Vagina (tissue), 2 donors: ENCODE measurements around the gene DAB1.

Source experiments
- CTCF ChIP-seq, 3 experiments: fragments of 450-650 bp in 2 of 3; fragments of 200-600 bp in 1 of 3; sonication (generic) in 1 of 3; IDR thresholded peaks; one replicate each; pipeline ENCODE4 v1.5.1; 2017 to 2019; ENCODE audit warnings: antibody characterized with exemption in 3 of 3, mild to moderate bottlenecking in 2 of 3, moderate library complexity in 2 of 3
- POLR2A ChIP-seq, 2 donors: fragments of 450-650 bp; IDR thresholded peaks; one replicate each; pipeline ENCODE4 v1.6.1; 2017; ENCODE audit warnings: antibody characterized with exemption in 2 of 2, mild to moderate bottlenecking in 2 of 2, moderate library complexity in 2 of 2
- POLR2AphosphoS5 ChIP-seq, 2 donors: sonication (generic); formaldehyde crosslinking; IDR thresholded peaks; one replicate each; pipeline ENCODE4 v1.9.0; 2017; ENCODE audit warnings: antibody characterized with exemption in 2 of 2, mild to moderate bottlenecking in 2 of 2, low read depth in 1 of 2; ENCODE audit not compliant: insufficient read depth in 1 of 2

DNA sequence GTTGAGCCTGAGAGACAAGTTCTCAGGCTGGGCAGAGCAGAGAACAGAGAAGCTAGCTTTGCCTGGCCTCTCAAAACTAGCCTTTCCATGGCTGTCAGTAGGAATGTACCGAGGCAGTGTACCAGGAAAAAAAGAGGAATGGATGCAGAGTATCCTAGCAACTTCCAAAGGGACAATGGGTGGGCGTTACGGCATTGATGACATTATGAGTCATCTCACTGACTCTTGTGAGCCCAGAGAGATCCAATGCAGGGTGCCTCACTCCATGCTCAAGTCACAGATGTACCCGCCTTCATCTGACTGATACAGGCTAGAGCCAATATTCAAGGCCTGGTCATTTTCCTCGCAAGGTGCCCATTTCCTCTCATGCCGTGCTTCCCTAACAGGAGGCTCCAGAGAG lies 406.7 kb downstream of the DAB1 start:
- no peak for TF ChIP-seq CTCF (IDR thresholded peaks at IDR 0.05)
- no peak for TF ChIP-seq POLR2A (IDR thresholded peaks at IDR 0.05)
- no peak for TF ChIP-seq POLR2AphosphoS5 (IDR thresholded peaks at IDR 0.05; ENCODE audit: insufficient read depth in 1 of 2, low read depth in 1 of 2)
